ENCODE measurements around the gene NFATC4.
A peak's percentile ranks its signal among the peaks of the same experiment; 100 is the strongest.

NFATC4 gene

GRCh38 chr14:24409956-24410355 is 42.0 kb downstream of the NFATC4 start:
- DNase-seq (ENCODE audit: low spot score), result no peak

GRCh38 chr14:24411443-24412389 is 43.7 kb downstream of the NFATC4 start:
- DNase-seq (ENCODE audit: low spot score), result peak; percentile 67

- DNase-seq (ENCODE audit: low spot score), result no peak
Observed at GRCh38 chr14:24414077-24414476, 46.1 kb downstream of the NFATC4 start.

GRCh38 chr14:24414732-24415420 is 46.9 kb downstream of the NFATC4 start:
- no peak for DNase-seq (ENCODE audit: low spot score)

- DNase-seq (ENCODE audit: low spot score), result no peak
Observed at GRCh38 chr14:24415421-24416253, 47.7 kb downstream of the NFATC4 start.

- no peak for DNase-seq (ENCODE audit: low spot score)
Observed at GRCh38 chr14:24416254-24416931, 48.4 kb downstream of the NFATC4 start.

- DNase-seq (ENCODE audit: low spot score), result no peak
Observed at GRCh38 chr14:24416932-24417619, 49.1 kb downstream of the NFATC4 start.

GRCh38 chr14:24417832-24418491 is 50.0 kb downstream of the NFATC4 start:
- no peak for DNase-seq (ENCODE audit: low spot score)

GRCh38 chr14:24418492-24418873 is 50.5 kb downstream of the NFATC4 start:
- DNase-seq (ENCODE audit: low spot score), result peak; percentile 63

GRCh38 chr14:24422261-24422660 is 54.3 kb downstream of the NFATC4 start:
- DNase-seq (ENCODE audit: low spot score), result no peak

- no peak for DNase-seq (ENCODE audit: low spot score)
Observed at GRCh38 chr14:24422694-24423601, 55.0 kb downstream of the NFATC4 start.

- peak; percentile 59 for DNase-seq (ENCODE audit: low spot score)
Observed at GRCh38 chr14:24425704-24426103, 57.7 kb downstream of the NFATC4 start.

- no peak for DNase-seq (ENCODE audit: low spot score)
Observed at GRCh38 chr14:24426150-24426911, 58.3 kb downstream of the NFATC4 start.

- peak; percentile 97 for DNase-seq (ENCODE audit: low spot score)
Observed at GRCh38 chr14:24426912-24427536, 59.0 kb downstream of the NFATC4 start.

- no peak for DNase-seq (ENCODE audit: low spot score)
Observed at GRCh38 chr14:24427537-24428508, 59.8 kb downstream of the NFATC4 start.

- DNase-seq (ENCODE audit: low spot score), result peak; percentile 90
Observed at GRCh38 chr14:24428628-24429394, 60.8 kb downstream of the NFATC4 start.
